Trophoblast cell (in vitro differentiated cells and primary cell): ENCODE results near the gene SMARCB1.
A peak's percentile ranks its signal among the peaks of the same experiment; 100 is the strongest.

Experiments used
- DNase-seq, 2 donors: peaks; one replicate each; pipeline ENCODE4 v3.0.0-alpha.2; 2016
- H2AFZ ChIP-seq: 2 replicates; pipeline ENCODE4 v1.6.1; 2013; ENCODE audit warnings: low read length, moderate library complexity, mild to moderate bottlenecking; ENCODE audit not compliant: insufficient read depth, poor library complexity
- H2AK5ac ChIP-seq: 2 replicates; pipeline ENCODE4 v1.6.1; 2013; ENCODE audit warnings: mild to moderate bottlenecking, low read length
- H2BK120ac ChIP-seq: 2 replicates; pipeline ENCODE4 v1.6.1; 2013; ENCODE audit warnings: low read length, mild to moderate bottlenecking, moderate library complexity; ENCODE audit not compliant: insufficient read depth, poor library complexity
- H2BK12ac ChIP-seq: 2 replicates; pipeline ENCODE4 v1.6.1; 2013; ENCODE audit warnings: mild to moderate bottlenecking, low read length, moderate library complexity
- H2BK5ac ChIP-seq: 2 replicates; pipeline ENCODE4 v1.6.1; 2013; ENCODE audit warnings: low read length, low read depth, moderate library complexity, mild to moderate bottlenecking; ENCODE audit not compliant: poor library complexity
- H3K14ac ChIP-seq: 2 replicates; pipeline ENCODE4 v1.6.1; 2013; ENCODE audit warnings: mild to moderate bottlenecking, low read length
- H3K18ac ChIP-seq: 2 replicates; pipeline ENCODE4 v1.6.1; 2013; ENCODE audit warnings: mild to moderate bottlenecking, low read length
- H3K23ac ChIP-seq: 2 replicates; pipeline ENCODE4 v1.6.1; 2013; ENCODE audit warnings: low read length
- H3K27ac ChIP-seq: 2 replicates; pipeline ENCODE4 v1.5.1; 2013; ENCODE audit warnings: low read depth, mild to moderate bottlenecking, inconsistent platforms, low read length, moderate library complexity
- H3K27me3 ChIP-seq: 2 replicates; pipeline ENCODE4 v1.6.1; 2013; ENCODE audit warnings: inconsistent platforms, mild to moderate bottlenecking, low read length, moderate library complexity; ENCODE audit not compliant: insufficient read depth
- H3K36me3 ChIP-seq, 2 experiments: 1 replicate in 1 of 2; 2 replicates in 1 of 2; pipeline ENCODE4 v1.6.1; 2013; ENCODE audit warnings: low read length in 2 of 2, mild to moderate bottlenecking in 2 of 2, moderate library complexity in 1 of 2; ENCODE audit not compliant: insufficient read depth in 2 of 2, control insufficient read depth in 1 of 2
- H3K4ac ChIP-seq: 2 replicates; pipeline ENCODE4 v1.6.1; 2013; ENCODE audit warnings: low read depth, mild to moderate bottlenecking, low read length, moderate library complexity
- H3K4me1 ChIP-seq, 2 experiments: 1 replicate in 1 of 2; 2 replicates in 1 of 2; pipeline ENCODE4 v1.6.1; 2013; ENCODE audit warnings: low read length in 2 of 2, mild to moderate bottlenecking in 2 of 2, moderate library complexity in 1 of 2; ENCODE audit not compliant: insufficient read depth in 2 of 2, control insufficient read depth in 1 of 2
- H3K4me2 ChIP-seq: 2 replicates; pipeline ENCODE4 v1.6.1; 2013; ENCODE audit warnings: inconsistent platforms, mild to moderate bottlenecking, low read length, moderate library complexity
- H3K4me3 ChIP-seq: 2 replicates; pipeline ENCODE4 v1.5.1; 2013; ENCODE audit warnings: mild to moderate bottlenecking, low read depth, low read length, inconsistent platforms
- H3K79me1 ChIP-seq: one replicate; pipeline ENCODE4 v1.6.1; 2013; ENCODE audit warnings: low read length
- H3K79me2 ChIP-seq: 2 replicates; pipeline ENCODE4 v1.6.1; 2013; ENCODE audit warnings: low read length, mild to moderate bottlenecking; ENCODE audit not compliant: control insufficient read depth, insufficient read depth, poor library complexity
- H3K9ac ChIP-seq: 2 replicates; pipeline ENCODE4 v1.6.1; 2013; ENCODE audit warnings: mild to moderate bottlenecking, low read length
- H3K9me3 ChIP-seq: 2 replicates; pipeline ENCODE4 v1.6.1; 2013; ENCODE audit warnings: low read depth, mild to moderate bottlenecking, control low read depth, inconsistent platforms, low read length; ENCODE audit not compliant: insufficient read depth
- H4K12ac ChIP-seq: 2 replicates; pipeline ENCODE4 v1.6.1; 2013; ENCODE audit warnings: low read depth, mild to moderate bottlenecking, low read length, moderate library complexity
- H4K8ac ChIP-seq: 2 replicates; pipeline ENCODE4 v1.6.1; 2013; ENCODE audit warnings: low read depth, mild to moderate bottlenecking, low read length, moderate library complexity
- H4K91ac ChIP-seq: one replicate; pipeline ENCODE4 v1.6.1; 2013; ENCODE audit warnings: low read depth, mild to moderate bottlenecking, low read length, moderate library complexity
- WGBS: extraction: QIAGEN DNeasy Blood & Tissue Kit; methylation state at CpG from one replicate; pipeline ENCODE4 v1.1.7; 2013; ENCODE audit warnings: missing lambda C conversion rate; ENCODE audit not compliant: insufficient read length, insufficient coverage; ENCODE audit errors: extremely low coverage; 5-methylcytosine and 5-hydroxymethylcytosine counted together

The SMARCB1 gene

GRCh38 chr22:23775779-23776375 lies 10.9 kb upstream of the SMARCB1 start:
- DNase-seq, result no peak

GRCh38 chr22:23777776-23778576 lies 8.8 kb upstream of the SMARCB1 start:
- Histone ChIP-seq H3K4ac (no peak overlapping the region), H3K9me3 (no peaks in the 10 kb centered on the region), H3K18ac (no peak overlapping the region), H3K36me3 (no peaks in the 10 kb centered on the region), H2BK5ac (no peak overlapping the region), H4K12ac (no peak overlapping the region), H3K79me2 (no peaks in the 10 kb centered on the region), H2AFZ (no peak overlapping the region), H2BK120ac (no peak overlapping the region), H2BK12ac (no peak overlapping the region), H2AK5ac (no peak overlapping the region), H4K91ac (no peak overlapping the region), H3K4me2 (no peak overlapping the region), H3K14ac (no peak overlapping the region), H3K27ac (no peak overlapping the region), H4K8ac (no peak overlapping the region), H3K4me3 (no peak overlapping the region), H3K9ac (no peak overlapping the region), H3K79me1 (peaks cover 6% of the 10 kb centered on the region), H3K23ac (no peak overlapping the region), H3K4me1 (peaks cover 26 to 27% of the 10 kb centered on the region in 2 experiments), H3K27me3 (peaks cover 3% of the 10 kb centered on the region)
- no CpG with 5 or more reads among the region's 11 CpGs for WGBS
- no peak for DNase-seq

More at GRCh38 chr22:23775779-23776375, 10.9 kb upstream of the SMARCB1 start:
- H3K4me3 ChIP-seq, result no peak overlapping the region
- H3K9ac ChIP-seq, result no peak overlapping the region
- H2BK5ac ChIP-seq, result no peak overlapping the region
- no peak overlapping the region for H3K14ac ChIP-seq
- no peaks in the 10 kb centered on the region for H3K9me3 ChIP-seq
- no peak overlapping the region for H3K23ac ChIP-seq
- peaks cover 2% of the 10 kb centered on the region for H3K79me2 ChIP-seq
- no peak overlapping the region for H4K91ac ChIP-seq
- no peak overlapping the region for H4K8ac ChIP-seq
- H4K12ac ChIP-seq, result no peak overlapping the region
- peaks cover 4% of the 10 kb centered on the region for H3K27me3 ChIP-seq
- H3K27ac ChIP-seq, result no peak overlapping the region
- peaks cover 27% of the 10 kb centered on the region in 2 experiments for H3K4me1 ChIP-seq
- H2AK5ac ChIP-seq, result no peak overlapping the region
- H3K4me2 ChIP-seq, result no peak overlapping the region
- no CpG with 5 or more reads among the region's 3 CpGs for WGBS
- no peak overlapping the region for H3K18ac ChIP-seq
- H2AFZ ChIP-seq, result no peak overlapping the region
- H3K4ac ChIP-seq, result no peak overlapping the region
- no peak overlapping the region for H2BK120ac ChIP-seq
- H2BK12ac ChIP-seq, result peak overlapping the region; percentile 7
- H3K36me3 ChIP-seq, result no peaks in the 10 kb centered on the region
- H3K79me1 ChIP-seq, result peaks cover 12% of the 10 kb centered on the region

GRCh38 chr22:23778577-23778900 lies 8.2 kb upstream of the SMARCB1 start:
- Histone ChIP-seq H3K14ac (no peak overlapping the region), H4K12ac (no peak overlapping the region), H3K18ac (no peak overlapping the region), H3K27me3 (no peaks in the 10 kb centered on the region), H3K27ac (no peak overlapping the region), H2BK5ac (no peak overlapping the region), H3K79me2 (no peaks in the 10 kb centered on the region), H4K8ac (no peak overlapping the region), H2AK5ac (no peak overlapping the region), H3K9me3 (no peaks in the 10 kb centered on the region), H3K4me3 (no peak overlapping the region), H3K4me2 (no peak overlapping the region), H3K4me1 (peaks cover 21 to 23% of the 10 kb centered on the region in 2 experiments), H2BK120ac (no peak overlapping the region), H2AFZ (no peak overlapping the region), H3K36me3 (no peaks in the 10 kb centered on the region), H3K9ac (no peak overlapping the region), H3K79me1 (peaks cover 5% of the 10 kb centered on the region), H2BK12ac (no peak overlapping the region), H3K4ac (no peak overlapping the region), H3K23ac (no peak overlapping the region), H4K91ac (no peak overlapping the region)
- no CpG with 5 or more reads among the region's 3 CpGs for WGBS
- no peak for DNase-seq

GRCh38 chr22:23779083-23779482 lies 7.7 kb upstream of the SMARCB1 start:
- no peaks in the 10 kb centered on the region for H3K79me2 ChIP-seq
- H2BK120ac ChIP-seq, result no peak overlapping the region
- H3K4me3 ChIP-seq, result no peak overlapping the region
- H2BK5ac ChIP-seq, result no peak overlapping the region
- H4K91ac ChIP-seq, result no peak overlapping the region
- no peaks in the 10 kb centered on the region for H3K36me3 ChIP-seq
- no peak overlapping the region for H3K23ac ChIP-seq
- no peak overlapping the region for H3K14ac ChIP-seq
- no peak for DNase-seq
- H3K9ac ChIP-seq, result no peak overlapping the region
- H3K4ac ChIP-seq, result no peak overlapping the region
- H4K12ac ChIP-seq, result no peak overlapping the region
- H3K4me2 ChIP-seq, result no peak overlapping the region
- no peaks in the 10 kb centered on the region for H3K27me3 ChIP-seq
- no peak overlapping the region for H2AK5ac ChIP-seq
- no peak overlapping the region for H3K27ac ChIP-seq
- no peak overlapping the region for H3K18ac ChIP-seq
- H2BK12ac ChIP-seq, result no peak overlapping the region
- H3K4me1 ChIP-seq, result peaks cover 15 to 18% of the 10 kb centered on the region in 2 experiments
- no CpG with 5 or more reads among the region's 16 CpGs for WGBS
- H3K79me1 ChIP-seq, result peaks cover 4% of the 10 kb centered on the region
- no peak overlapping the region for H2AFZ ChIP-seq
- H3K9me3 ChIP-seq, result no peaks in the 10 kb centered on the region
- no peak overlapping the region for H4K8ac ChIP-seq
